ENCODE measurements around the gene GPA33.

GRCh38 chr1:167104256-167104633 lies 14.1 kb upstream of the GPA33 start:
- TF ChIP-seq CTCF (IDR thresholded peaks at IDR 0.05) (no peak), POLR2A (IDR thresholded peaks at IDR 0.05) (no peak)
